Measurements from ENCODE around the gene CCDC188. TPM values are rescaled to one million over a fixed set of nuclear protein-coding genes. Genes with fewer than 3 reads are reported as not detected.

CCDC188 gene
- total RNA-seq, 2 experiments from 2014 or later, result not detected

DNA sequence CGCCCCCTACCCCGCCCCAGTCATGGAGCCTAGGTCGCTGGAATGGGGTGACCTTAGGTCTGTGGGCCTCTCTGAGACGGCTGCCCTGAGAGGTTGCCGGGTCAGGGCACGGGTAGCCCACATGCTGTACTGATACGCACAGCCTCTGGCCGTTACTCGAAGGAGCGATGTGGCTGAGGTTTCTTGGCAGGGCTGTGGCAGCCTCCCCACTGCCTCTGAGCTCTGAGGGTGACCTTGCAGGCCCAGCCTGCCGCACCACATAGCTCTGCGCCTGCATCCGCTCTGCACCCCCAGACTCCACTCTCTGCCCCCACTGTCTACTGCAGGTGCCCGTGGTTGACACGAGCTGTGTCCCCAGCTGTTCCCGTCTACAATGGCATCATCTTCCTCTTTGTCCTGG is 12.0 kb downstream of the CCDC188 start:
- CTCF ChIA-PET, result no interaction called here
- Histone ChIP-seq H3K27ac (ENCODE audit: low read depth in 1 of 2, low read length in 2 of 2) (no peak overlapping the region), H3K9me3 (ENCODE audit: control insufficient read depth in 1 of 2, insufficient read depth in 1 of 2, low read length in 2 of 2) (no peaks in the 10 kb centered on the region), H3K27me3 (ENCODE audit: control insufficient read depth in 1 of 2, insufficient read depth in 2 of 2, low read length in 2 of 2) (no peaks in the 10 kb centered on the region), H3K36me3 (ENCODE audit: insufficient read depth, low read length) (peaks cover 7% of the 10 kb centered on the region), H3K4me3 (ENCODE audit: low read length) (no peak overlapping the region), H3K4me1 (ENCODE audit: insufficient read depth, low read length) (peaks cover 31% of the 10 kb centered on the region)
- POLR2A ChIA-PET, result no interaction called here
- Mint-ChIP-seq H3K4me3 (no peak overlapping the region), H3K36me3 (ENCODE audit: low read depth) (peaks cover 3% of the 10 kb centered on the region), H3K27ac (no peak overlapping the region), H3K4me1 (ENCODE audit: low read depth) (peaks cover 20% of the 10 kb centered on the region), H3K27me3 (no peaks in the 10 kb centered on the region), H3K9me3 (no peaks in the 10 kb centered on the region)
- TF ChIP-seq, protein P1, sequence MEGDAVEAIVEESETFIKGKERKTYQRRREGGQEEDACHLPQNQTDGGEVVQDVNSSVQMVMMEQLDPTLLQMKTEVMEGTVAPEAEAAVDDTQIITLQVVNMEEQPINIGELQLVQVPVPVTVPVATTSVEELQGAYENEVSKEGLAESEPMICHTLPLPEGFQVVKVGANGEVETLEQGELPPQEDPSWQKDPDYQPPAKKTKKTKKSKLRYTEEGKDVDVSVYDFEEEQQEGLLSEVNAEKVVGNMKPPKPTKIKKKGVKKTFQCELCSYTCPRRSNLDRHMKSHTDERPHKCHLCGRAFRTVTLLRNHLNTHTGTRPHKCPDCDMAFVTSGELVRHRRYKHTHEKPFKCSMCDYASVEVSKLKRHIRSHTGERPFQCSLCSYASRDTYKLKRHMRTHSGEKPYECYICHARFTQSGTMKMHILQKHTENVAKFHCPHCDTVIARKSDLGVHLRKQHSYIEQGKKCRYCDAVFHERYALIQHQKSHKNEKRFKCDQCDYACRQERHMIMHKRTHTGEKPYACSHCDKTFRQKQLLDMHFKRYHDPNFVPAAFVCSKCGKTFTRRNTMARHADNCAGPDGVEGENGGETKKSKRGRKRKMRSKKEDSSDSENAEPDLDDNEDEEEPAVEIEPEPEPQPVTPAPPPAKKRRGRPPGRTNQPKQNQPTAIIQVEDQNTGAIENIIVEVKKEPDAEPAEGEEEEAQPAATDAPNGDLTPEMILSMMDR (IDR thresholded peaks at IDR 0.05), result no peak
- ATAC-seq (ENCODE audit: poor library complexity), result no peak
- intact Hi-C loops (cut with DNase I, micrococcal nuclease), result no loop called here
- no peak for DNase-seq

DNA sequence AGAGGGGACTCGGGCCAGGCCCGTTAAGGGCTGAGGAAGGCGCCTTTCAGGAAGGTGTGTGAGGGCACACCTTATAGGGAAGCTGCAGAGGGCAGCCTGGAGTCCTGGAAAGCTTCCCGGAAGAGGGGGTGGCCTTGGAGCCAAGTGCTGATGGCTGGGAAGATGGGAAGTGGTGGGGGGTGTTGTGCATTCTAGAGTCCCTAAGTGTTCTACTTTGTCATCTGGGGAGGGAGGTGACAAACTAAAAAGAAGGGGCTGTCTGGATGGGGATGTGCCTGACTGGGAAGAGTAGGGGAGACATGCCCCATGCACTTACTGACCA is 12.5 kb downstream of the CCDC188 start:
- no peak overlapping the region for H3K27ac ChIP-seq (ENCODE audit: low read depth in 1 of 2, low read length in 2 of 2)
- H3K4me3 Mint-ChIP-seq, result no peak overlapping the region
- H3K4me1 Mint-ChIP-seq (ENCODE audit: low read depth), result peaks cover 24% of the 10 kb centered on the region
- peaks cover 3% of the 10 kb centered on the region for H3K36me3 Mint-ChIP-seq (ENCODE audit: low read depth)
- TF ChIP-seq, protein P1 (IDR thresholded peaks at IDR 0.05), result no peak
- intact Hi-C loops (cut with DNase I, micrococcal nuclease), result no loop called here
- no peaks in the 10 kb centered on the region for H3K9me3 Mint-ChIP-seq
- H3K36me3 ChIP-seq (ENCODE audit: insufficient read depth, low read length), result peaks cover 7% of the 10 kb centered on the region
- ChIA-PET POLR2A (no interaction called here), CTCF (no interaction called here)
- no peaks in the 10 kb centered on the region for H3K9me3 ChIP-seq (ENCODE audit: control insufficient read depth in 1 of 2, insufficient read depth in 1 of 2, low read length in 2 of 2)
- no peak overlapping the region for H3K27ac Mint-ChIP-seq
- DNase-seq, result no peak
- H3K4me1 ChIP-seq (ENCODE audit: insufficient read depth, low read length), result peaks cover 36% of the 10 kb centered on the region
- no peaks in the 10 kb centered on the region for H3K27me3 ChIP-seq (ENCODE audit: control insufficient read depth in 1 of 2, insufficient read depth in 2 of 2, low read length in 2 of 2)
- ATAC-seq (ENCODE audit: poor library complexity), result no peak
- no peak overlapping the region for H3K4me3 ChIP-seq (ENCODE audit: low read length)
- H3K27me3 Mint-ChIP-seq, result no peaks in the 10 kb centered on the region

DNA sequence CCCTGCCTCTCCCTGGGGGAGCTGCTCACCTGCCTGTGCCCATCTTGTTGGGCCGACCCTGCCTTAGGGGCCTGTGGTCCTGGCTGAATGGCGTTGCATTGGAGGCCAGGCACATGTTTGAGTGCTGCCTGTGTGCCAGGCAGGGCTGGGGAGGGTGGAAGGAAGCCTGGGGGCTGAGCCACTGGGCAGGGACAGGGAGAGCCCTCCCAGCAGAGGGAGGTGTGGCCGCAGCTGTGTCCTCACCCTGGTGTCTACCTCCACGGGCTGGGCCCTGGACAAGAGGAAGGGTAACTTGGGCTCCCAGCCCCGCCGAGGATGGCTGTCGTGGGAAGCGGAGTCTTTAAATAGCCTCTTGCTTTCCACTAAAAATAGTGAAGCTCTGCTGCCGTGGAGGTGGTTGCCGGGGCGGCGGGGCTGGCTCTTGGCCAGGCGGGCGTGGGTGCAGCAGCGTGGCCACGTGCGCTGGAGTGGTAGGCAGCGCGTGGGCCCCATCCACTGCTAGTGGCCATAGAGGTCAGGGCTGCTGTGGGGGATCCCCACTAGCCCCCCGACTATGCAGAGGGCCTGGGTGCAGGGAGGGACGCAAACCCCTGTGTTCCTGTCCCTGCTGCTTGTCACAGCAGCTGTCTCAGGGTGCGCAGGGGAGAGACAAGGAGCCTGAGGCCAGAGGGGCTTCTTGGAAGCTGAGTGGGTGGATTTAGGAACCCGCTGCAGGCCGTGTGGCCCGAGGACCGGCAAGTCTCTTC is 13.0 kb downstream of the CCDC188 start:
- Mint-ChIP-seq H3K36me3 (ENCODE audit: low read depth) (peaks cover 3% of the 10 kb centered on the region), H3K9me3 (no peaks in the 10 kb centered on the region), H3K4me1 (ENCODE audit: low read depth) (peaks cover 30% of the 10 kb centered on the region), H3K27ac (no peak overlapping the region), H3K4me3 (no peak overlapping the region), H3K27me3 (no peaks in the 10 kb centered on the region)
- H3K9me3 ChIP-seq (ENCODE audit: control insufficient read depth in 1 of 2, insufficient read depth in 1 of 2, low read length in 2 of 2), result no peaks in the 10 kb centered on the region
- H3K4me3 ChIP-seq (ENCODE audit: low read length), result no peak overlapping the region
- DNase-seq (no peak), ATAC-seq (ENCODE audit: poor library complexity) (no peak)
- peaks cover 7% of the 10 kb centered on the region for H3K36me3 ChIP-seq (ENCODE audit: insufficient read depth, low read length)
- intact Hi-C loops (cut with DNase I, micrococcal nuclease), result no loop called here
- TF ChIP-seq, protein P1 (IDR thresholded peaks at IDR 0.05), result no peak
- ChIA-PET CTCF (no interaction called here), POLR2A (no interaction called here)
- no peaks in the 10 kb centered on the region for H3K27me3 ChIP-seq (ENCODE audit: control insufficient read depth in 1 of 2, insufficient read depth in 2 of 2, low read length in 2 of 2)
- H3K27ac ChIP-seq (ENCODE audit: low read depth in 1 of 2, low read length in 2 of 2), result no peak overlapping the region
- H3K4me1 ChIP-seq (ENCODE audit: insufficient read depth, low read length), result peaks cover 42% of the 10 kb centered on the region

Measured in CD4-positive, alpha-beta T cell (primary cell).